Right lobe of liver (tissue), 6 donors: Measurements from ENCODE around the gene CCR5AS.

Source experiments
- ATAC-seq, 4 donors: fragments of 200-7000 bp; cut with Tn5 transposase; one replicate each; pipeline ENCODE4 v1.9.1; 2020; ENCODE audit warnings: mild to moderate bottlenecking in 4 of 4, moderate library complexity in 4 of 4
- DNase-seq, 3 donors: peaks; one replicate each; pipeline ENCODE4 v3.0.0-alpha.2; 2020
- H3K27ac ChIP-seq, 3 donors: fragments of 200-600 bp; one replicate each; pipeline ENCODE4 v1.8.0; 2022
- H3K27me3 ChIP-seq, 2 donors: fragments of 200-600 bp; one replicate each; pipeline ENCODE4 v1.8.0; 2022
- H3K36me3 ChIP-seq, 4 donors: fragments of 200-600 bp; sonication (generic) in 1 of 4; one replicate each; pipeline versions ENCODE4 v1.5.1 to v1.8.0; 2017 to 2022; ENCODE audit warnings: control low read depth in 1 of 4
- H3K4me1 ChIP-seq, 4 donors: fragments of 200-600 bp; sonication (generic) in 1 of 4; one replicate each; pipeline versions ENCODE4 v1.5.1 to v1.8.0; 2017 to 2022; ENCODE audit warnings: control low read depth in 1 of 4
- H3K4me3 ChIP-seq, 3 donors: fragments of 200-600 bp; one replicate each; pipeline ENCODE4 v1.8.0; 2022
- H3K9me3 ChIP-seq, 4 donors: fragments of 200-600 bp; sonication (generic) in 1 of 4; one replicate each; pipeline versions ENCODE4 v1.5.1 to v1.8.0; 2017 to 2022; ENCODE audit warnings: control low read depth in 1 of 4
- POLR2A ChIP-seq: fragments of 450-650 bp; IDR thresholded peaks from one replicate; pipeline ENCODE4 v1.6.1; 2017; ENCODE audit warnings: antibody characterized with exemption, mild to moderate bottlenecking
- WGBS: methylation state at CpG from one replicate; pipeline ENCODE4 v1.1.6; 2018; ENCODE audit warnings: low coverage, low lambda C conversion rate; ENCODE audit not compliant: insufficient coverage; ENCODE audit errors: missing lambda C conversion rate; 5-methylcytosine and 5-hydroxymethylcytosine counted together
- intact Hi-C, 2 donors: fragments of 100-400 bp; cut with DNase I; formaldehyde crosslinking; loops; one replicate each; pipeline versions ENCODE4 v1.11.2 to v1.14.1; 2022
- TF ChIP-seq, protein P1 (sequence below), 4 donors: fragments of 200-600 bp in 3 of 4; fragments of 450-650 bp in 1 of 4; IDR thresholded peaks; one replicate each; pipeline versions ENCODE4 v1.5.1 to v1.8.0; 2016 to 2022; ENCODE audit warnings: antibody characterized with exemption in 4 of 4, mild to moderate bottlenecking in 2 of 4
- donor health status: DM: no; HTN: yes; CAD: no.
- donor health status: DM: no; HTN: no; CAD: no.
- donor health status: DM: no; HTN: no; CAD: no.
- donor health status: DM: no; HTN: yes; CAD: no.
- donor health status: DM: no; HTN: yes; CAD: no.

The CCR5AS gene

DNA sequence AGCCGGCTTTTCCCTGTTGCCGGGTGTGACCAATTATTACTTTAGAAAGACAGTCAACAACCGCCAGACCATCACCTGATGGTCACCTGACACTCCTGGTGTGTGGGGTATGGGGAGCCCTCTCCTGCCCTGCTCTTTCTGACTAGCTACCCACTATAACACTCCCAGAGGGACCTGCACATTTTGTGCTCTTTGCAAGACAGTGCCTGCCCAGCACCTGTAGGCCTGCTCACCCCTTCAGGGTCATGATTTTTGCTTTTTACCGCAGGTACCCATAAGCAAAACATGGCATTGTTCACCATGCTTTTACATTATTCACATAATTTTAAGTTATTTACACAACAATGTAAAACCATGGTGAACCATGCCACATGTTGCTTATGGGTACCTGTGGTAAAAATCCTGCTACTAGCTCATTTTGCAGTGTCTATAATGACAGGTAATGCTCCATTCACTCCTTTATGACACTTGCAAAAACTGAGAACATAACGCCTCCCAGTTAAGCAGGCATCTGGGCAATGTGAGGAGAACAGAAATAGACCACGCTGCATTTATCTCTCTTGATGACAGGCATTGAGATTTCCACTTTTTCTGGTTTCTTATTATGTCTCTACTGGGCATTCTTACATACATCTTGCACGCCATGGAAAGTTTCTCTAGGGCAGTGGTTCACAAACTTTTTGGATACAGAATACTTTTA lies 10.1 kb upstream of the CCR5AS start:
- Histone ChIP-seq H3K9me3 (no peaks in the 10 kb centered on the region), H3K36me3 (no peaks in the 10 kb centered on the region), H3K4me1 (no peaks in the 10 kb centered on the region), H3K27ac (no peak overlapping the region), H3K27me3 (no peaks in the 10 kb centered on the region), H3K4me3 (no peak overlapping the region)
- ATAC-seq (no peak), DNase-seq (no peak)
- no peak for TF ChIP-seq POLR2A
- 83% methylated on average over 4 of the region's 7 CpGs for WGBS
- intact Hi-C loops: no loop called here

DNA sequence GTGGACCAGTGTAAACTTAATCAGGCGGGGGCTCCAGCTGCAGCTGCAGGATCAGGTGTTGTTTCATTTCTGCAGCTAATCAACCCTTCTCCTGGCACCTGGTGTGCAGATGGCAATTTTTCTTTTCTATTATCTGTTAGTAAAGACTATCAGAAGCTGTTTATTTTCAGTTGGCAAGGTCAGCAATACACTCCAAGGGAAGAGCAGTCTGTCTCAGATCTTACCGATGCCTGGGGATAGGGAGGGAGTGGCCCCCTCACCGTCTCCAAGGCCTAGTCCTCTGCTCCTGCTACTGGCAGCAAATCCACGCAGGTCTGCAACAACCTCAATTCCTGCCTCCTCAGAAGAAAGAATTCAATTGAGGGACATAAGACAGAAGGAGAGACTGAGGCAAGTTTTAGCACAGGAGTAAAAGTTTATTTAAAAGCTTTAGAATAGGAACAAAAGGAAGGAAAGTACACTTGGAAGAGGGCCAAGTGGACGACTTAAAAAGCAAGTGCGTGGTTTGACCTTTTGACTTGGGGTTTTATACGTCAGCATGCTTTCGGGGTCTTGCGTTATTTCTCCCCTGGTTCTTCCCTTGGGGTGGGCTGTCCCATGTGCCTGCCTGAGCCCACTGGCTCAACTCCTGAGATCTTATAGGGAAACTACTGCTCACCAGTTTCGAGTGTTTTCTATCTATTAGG lies 9.4 kb upstream of the CCR5AS start:
- DNase-seq: no peak
- WGBS: 62% methylated on average over 9 of the region's 10 CpGs
- intact Hi-C loops: no loop called here

DNA sequence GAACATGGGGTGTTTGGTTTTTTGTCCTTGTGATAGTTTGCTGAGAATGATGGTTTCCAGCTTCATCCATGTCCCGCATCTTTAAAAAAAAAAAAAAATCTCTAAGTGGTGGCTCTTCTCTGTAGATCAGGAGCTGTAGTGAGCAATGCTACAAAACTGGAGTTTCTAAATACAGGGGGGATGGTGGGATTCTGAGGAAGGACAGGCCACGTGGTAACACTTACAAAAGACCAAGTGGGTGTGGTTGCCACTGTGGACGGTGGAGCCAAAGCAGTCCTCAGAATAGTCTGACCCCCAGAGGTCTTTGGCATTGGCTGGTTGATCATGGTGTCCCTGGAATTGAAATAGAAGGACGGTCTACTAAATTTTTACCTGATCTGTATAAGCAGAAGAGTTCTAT lies 7.9 kb upstream of the CCR5AS start:
- H3K27me3 ChIP-seq: no peaks in the 10 kb centered on the region
- no peaks in the 10 kb centered on the region for H3K9me3 ChIP-seq
- 71% methylated on average over 4 of the region's 4 CpGs for WGBS
- DNase-seq: no peak
- H3K4me3 ChIP-seq: no peak overlapping the region
- intact Hi-C loops: no loop called here
- no peaks in the 10 kb centered on the region for H3K4me1 ChIP-seq
- H3K36me3 ChIP-seq: no peaks in the 10 kb centered on the region
- H3K27ac ChIP-seq: no peak overlapping the region
- TF ChIP-seq, protein P1, sequence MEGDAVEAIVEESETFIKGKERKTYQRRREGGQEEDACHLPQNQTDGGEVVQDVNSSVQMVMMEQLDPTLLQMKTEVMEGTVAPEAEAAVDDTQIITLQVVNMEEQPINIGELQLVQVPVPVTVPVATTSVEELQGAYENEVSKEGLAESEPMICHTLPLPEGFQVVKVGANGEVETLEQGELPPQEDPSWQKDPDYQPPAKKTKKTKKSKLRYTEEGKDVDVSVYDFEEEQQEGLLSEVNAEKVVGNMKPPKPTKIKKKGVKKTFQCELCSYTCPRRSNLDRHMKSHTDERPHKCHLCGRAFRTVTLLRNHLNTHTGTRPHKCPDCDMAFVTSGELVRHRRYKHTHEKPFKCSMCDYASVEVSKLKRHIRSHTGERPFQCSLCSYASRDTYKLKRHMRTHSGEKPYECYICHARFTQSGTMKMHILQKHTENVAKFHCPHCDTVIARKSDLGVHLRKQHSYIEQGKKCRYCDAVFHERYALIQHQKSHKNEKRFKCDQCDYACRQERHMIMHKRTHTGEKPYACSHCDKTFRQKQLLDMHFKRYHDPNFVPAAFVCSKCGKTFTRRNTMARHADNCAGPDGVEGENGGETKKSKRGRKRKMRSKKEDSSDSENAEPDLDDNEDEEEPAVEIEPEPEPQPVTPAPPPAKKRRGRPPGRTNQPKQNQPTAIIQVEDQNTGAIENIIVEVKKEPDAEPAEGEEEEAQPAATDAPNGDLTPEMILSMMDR (IDR thresholded peaks at IDR 0.05): no peak
- TF ChIP-seq POLR2A: no peak
- ATAC-seq: no peak

More for the DNA sequence above, 9.4 kb upstream of the CCR5AS start:
- no peak for TF ChIP-seq POLR2A
- TF ChIP-seq, protein P1 (IDR thresholded peaks at IDR 0.05): no peak
- Histone ChIP-seq H3K9me3 (no peaks in the 10 kb centered on the region), H3K27ac (no peak overlapping the region), H3K4me3 (no peak overlapping the region), H3K27me3 (no peaks in the 10 kb centered on the region), H3K36me3 (no peaks in the 10 kb centered on the region), H3K4me1 (no peaks in the 10 kb centered on the region)
- ATAC-seq: no peak

DNA sequence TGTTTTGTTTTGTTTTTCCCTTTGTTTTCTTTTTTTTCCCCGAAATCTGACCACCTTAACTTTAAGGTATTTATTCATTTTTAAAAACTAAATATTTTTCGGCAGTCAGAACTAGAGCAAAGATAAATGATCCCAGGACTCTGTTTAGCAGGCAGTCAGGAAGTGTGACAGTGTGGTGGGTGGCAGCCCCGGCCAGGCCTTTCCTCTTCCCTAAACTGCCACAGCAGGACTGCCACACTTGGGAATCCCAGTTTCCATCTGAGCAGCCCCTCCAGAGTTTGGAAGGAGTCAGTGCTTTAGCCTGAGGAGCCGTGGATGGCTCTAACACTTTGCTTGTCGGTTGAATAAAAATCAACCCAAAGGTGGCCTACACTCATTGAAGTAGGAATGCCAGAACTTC lies 7.1 kb upstream of the CCR5AS start:
- H3K36me3 ChIP-seq: no peaks in the 10 kb centered on the region
- no peak overlapping the region for H3K27ac ChIP-seq
- no peak for DNase-seq
- no peaks in the 10 kb centered on the region for H3K27me3 ChIP-seq
- no peaks in the 10 kb centered on the region for H3K9me3 ChIP-seq
- intact Hi-C loops: no loop called here
- no peaks in the 10 kb centered on the region for H3K4me1 ChIP-seq
- peak in 1 of 4 donors; percentile 45 for ATAC-seq
- 63% methylated on average over 5 of the region's 5 CpGs for WGBS
- TF ChIP-seq, protein P1 (IDR thresholded peaks at IDR 0.05): no peak
- TF ChIP-seq POLR2A: no peak
- no peak overlapping the region for H3K4me3 ChIP-seq

DNA sequence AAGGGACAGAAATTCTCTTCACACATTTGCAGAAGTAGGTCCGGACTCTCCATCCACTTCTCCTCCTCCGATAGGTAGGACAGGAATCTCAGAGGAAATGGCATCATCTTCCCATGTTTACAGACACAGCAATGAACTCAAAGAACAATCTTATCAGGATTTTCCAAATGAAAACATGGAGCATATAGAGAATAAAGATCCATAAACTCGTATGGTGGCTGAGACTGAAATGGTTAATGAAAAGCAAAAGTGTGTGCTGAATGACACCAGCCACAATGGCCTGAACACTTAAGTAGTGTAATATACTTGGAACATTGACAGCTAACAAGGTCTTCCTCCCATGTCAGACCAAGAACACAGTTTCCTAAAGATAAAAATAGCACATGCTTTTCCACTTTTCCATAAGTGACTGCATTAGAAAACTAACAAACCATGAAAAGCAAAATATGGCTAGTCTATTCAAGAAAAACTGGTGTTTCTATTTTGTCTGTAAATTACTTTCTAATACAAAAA lies 6.0 kb upstream of the CCR5AS start:
- intact Hi-C loops: no loop called here
- TF ChIP-seq, protein P1 (IDR thresholded peaks at IDR 0.05): no peak
- TF ChIP-seq POLR2A: no peak
- Histone ChIP-seq H3K4me3 (no peak overlapping the region), H3K27ac (peak overlapping the region in 1 of 3 donors; percentile 13), H3K4me1 (no peaks in the 10 kb centered on the region), H3K36me3 (no peaks in the 10 kb centered on the region), H3K9me3 (no peaks in the 10 kb centered on the region), H3K27me3 (no peaks in the 10 kb centered on the region)
- DNase-seq (no peak), ATAC-seq (peak in 3 of 4 donors; percentile 20 to 49 (median 35))
- 36% methylated on average over 3 of the region's 3 CpGs for WGBS
